H4 (cell line): ENCODE measurements around the gene LYZL2. TPM values are rescaled to one million over a fixed set of nuclear protein-coding genes. Genes with fewer than 3 reads are reported as not detected.
"Not testable (repeated sequence)": the region's sequence is repeated elsewhere in the genome, so short reads cannot be mapped to it uniquely, and the experiment has no call there.

ENCODE experiments used
- DNase-seq: peaks from one replicate; pipeline ENCODE4 v3.0.0-alpha.2; 2015; ENCODE audit warnings: low spot score
- total RNA-seq: library from RNA; depleted of rRNA; stranded (reverse); fragments of >200 nt; shearing (Covaris generic); gene quantifications from 2 replicates; pipeline ENCODE4 v1.2.3, GENCODE V29; 2014

Gene LYZL2
- total RNA-seq, 1 experiment from 2014 or later = not detected

GRCh38 chr10:30639946-30640786, 10.6 kb upstream of the LYZL2 start:
- DNase-seq = peak; percentile 44

GRCh38 chr10:30637881-30638467, 8.4 kb upstream of the LYZL2 start:
- peak; percentile 75 for DNase-seq

GRCh38 chr10:30631188-30631587, 1.6 kb upstream of the LYZL2 start:
- DNase-seq = no peak

GRCh38 chr10:30630571-30630970, 1.0 kb upstream of the LYZL2 start:
- DNase-seq = no peak

GRCh38 chr10:30628576-30628975, 977 bp downstream of the LYZL2 start:
- not testable (repeated sequence) for DNase-seq

GRCh38 chr10:30626837-30627236, 2.7 kb downstream of the LYZL2 start:
- not testable (repeated sequence) for DNase-seq

GRCh38 chr10:30626196-30626595, 3.4 kb downstream of the LYZL2 start:
- DNase-seq = not testable (repeated sequence)

- no peak for DNase-seq
Measured at GRCh38 chr10:30625080-30625479, 4.5 kb downstream of the LYZL2 start.

GRCh38 chr10:30619966-30620365, 9.6 kb downstream of the LYZL2 start:
- DNase-seq = no peak

- no peak for DNase-seq
Measured at GRCh38 chr10:30617070-30617469, 12.5 kb downstream of the LYZL2 start.

GRCh38 chr10:30611041-30611440, 18.5 kb downstream of the LYZL2 start:
- not testable (repeated sequence) for DNase-seq

- no peak for DNase-seq
Measured at GRCh38 chr10:30607814-30608213, 21.7 kb downstream of the LYZL2 start.

GRCh38 chr10:30606313-30606712, 23.2 kb downstream of the LYZL2 start:
- no peak for DNase-seq

GRCh38 chr10:30605341-30606121, 24.0 kb downstream of the LYZL2 start:
- peak; percentile 49 for DNase-seq

- DNase-seq = no peak
Measured at GRCh38 chr10:30603589-30603988, 26.0 kb downstream of the LYZL2 start.

GRCh38 chr10:30602747-30603146, 26.8 kb downstream of the LYZL2 start:
- DNase-seq = no peak

GRCh38 chr10:30600005-30600404, 29.5 kb downstream of the LYZL2 start:
- DNase-seq = no peak

- no peak for DNase-seq
Measured at GRCh38 chr10:30598105-30598776, 31.3 kb downstream of the LYZL2 start.

- DNase-seq = not testable (repeated sequence)
Measured at GRCh38 chr10:30597433-30597824, 32.1 kb downstream of the LYZL2 start.

- not testable (repeated sequence) for DNase-seq
Measured at GRCh38 chr10:30596493-30597432, 32.8 kb downstream of the LYZL2 start.

GRCh38 chr10:30596013-30596412, 33.5 kb downstream of the LYZL2 start:
- no peak for DNase-seq
